HG03196 (cell line): ENCODE measurements around the gene SEPTIN14.
"Not testable (repeated sequence)": the region's sequence is repeated elsewhere in the genome, so short reads cannot be mapped to it uniquely, and the experiment has no call there.

ENCODE experiments used
- ATAC-seq: cut with Tn5 transposase; IDR thresholded peaks from one replicate; pipeline ENCODE4 v1.9.1; 2021; ENCODE audit not compliant: unreplicated experiment

The SEPTIN14 gene

GRCh38 chr7:55862652-55863051, at the start of gene SEPTIN14:
SEPTIN14 (minus strand) TSS chr7:55862752; CDS start chr7:55861996, 756 bp downstream.
- not testable (repeated sequence) for ATAC-seq

GRCh38 chr7:55903985-55904759, 41.6 kb upstream of the SEPTIN14 start:
- peak; percentile 71 for ATAC-seq

- ATAC-seq: not testable (repeated sequence)
These were observed 38.5 kb upstream of the SEPTIN14 start for GRCh38 chr7:55901059-55901458.

DNA sequence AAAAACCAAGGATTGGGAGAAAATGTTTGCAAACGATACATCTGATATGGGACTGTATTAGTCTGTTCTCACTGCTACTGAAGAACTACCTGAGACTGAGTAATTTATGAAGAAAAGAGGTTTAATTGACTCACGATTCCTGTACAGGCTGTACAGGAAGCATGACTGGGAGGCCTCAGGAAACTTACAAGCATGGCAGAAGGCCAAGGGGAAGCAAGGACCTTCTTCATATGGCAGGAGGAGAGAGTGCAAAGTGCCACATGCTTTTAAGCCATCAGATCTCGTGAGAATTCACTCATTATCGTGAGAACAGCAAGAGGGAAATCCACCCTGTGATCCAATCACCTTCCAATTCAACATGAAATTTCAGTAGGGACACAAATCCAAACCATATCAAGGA, 35.7 kb upstream of the SEPTIN14 start:
- ATAC-seq: no peak

- no peak for ATAC-seq
These were observed 32.5 kb upstream of the SEPTIN14 start for GRCh38 chr7:55895021-55895420.

DNA sequence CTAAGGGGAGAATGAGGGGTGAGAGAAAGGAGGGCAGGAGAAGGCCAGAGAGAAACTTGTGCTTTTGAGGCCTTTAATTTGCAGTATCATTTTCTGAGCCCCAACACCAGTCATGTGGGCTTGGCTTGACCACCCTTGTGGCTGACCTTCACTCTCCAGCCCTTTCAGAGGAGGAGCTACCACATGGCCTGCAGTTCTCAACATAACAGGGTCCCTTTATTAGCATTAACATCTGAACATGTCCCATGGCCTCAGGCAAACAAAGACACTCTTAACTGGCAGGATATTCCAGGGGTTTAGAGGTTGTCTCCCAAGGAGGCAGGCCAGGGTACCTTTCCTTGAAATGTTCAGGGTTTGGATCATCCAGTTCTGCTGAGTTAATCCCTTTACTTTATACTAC, 31.4 kb upstream of the SEPTIN14 start:
- no peak for ATAC-seq

- ATAC-seq: not testable (repeated sequence)
These were observed 25.8 kb upstream of the SEPTIN14 start for GRCh38 chr7:55888378-55888777.

GRCh38 chr7:55887821-55888247, 25.3 kb upstream of the SEPTIN14 start:
- ATAC-seq: no peak

- no peak for ATAC-seq
These were observed 21.8 kb upstream of the SEPTIN14 start for GRCh38 chr7:55884321-55884720.

DNA sequence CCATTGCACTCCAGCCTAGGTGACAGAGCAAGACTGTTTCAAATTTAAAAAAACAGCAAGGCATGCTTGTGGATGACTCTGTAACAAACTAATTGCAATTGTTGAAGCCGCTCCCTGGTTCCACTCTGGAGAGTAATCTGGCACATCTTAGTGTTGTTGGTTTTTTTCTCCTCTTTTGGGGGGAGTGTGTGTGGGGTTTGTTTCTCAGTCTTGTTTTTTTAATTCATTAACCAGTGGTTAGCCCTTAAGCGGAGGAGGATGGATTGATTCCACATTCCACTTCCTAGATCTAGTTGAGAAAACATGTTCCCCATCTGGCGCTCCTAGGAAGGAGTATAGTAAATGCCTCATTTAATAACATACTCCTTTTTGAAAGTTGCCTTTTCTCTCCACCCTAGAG, 16.1 kb upstream of the SEPTIN14 start:
- ATAC-seq: no peak

- ATAC-seq: no peak
These were observed 14.8 kb upstream of the SEPTIN14 start for GRCh38 chr7:55877308-55877707.

DNA sequence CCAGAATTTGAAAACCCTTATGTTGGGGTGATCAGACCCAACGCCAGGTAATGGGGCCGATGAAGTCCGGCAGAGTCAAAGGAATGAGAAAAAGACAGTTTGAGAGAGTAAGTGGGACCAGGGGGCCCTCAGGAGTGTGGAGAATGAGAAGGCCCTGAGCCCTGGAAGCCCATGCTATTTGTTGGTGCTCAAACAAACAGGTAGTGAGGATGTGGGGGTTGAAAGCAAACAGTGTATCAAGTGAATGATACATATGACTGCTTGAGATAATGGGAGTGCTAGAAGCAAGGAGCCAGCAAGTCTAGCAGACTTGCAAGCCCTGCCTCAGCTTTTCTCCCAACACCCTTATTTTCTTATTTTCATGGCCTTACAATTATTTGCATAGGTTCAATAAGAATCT, 11.2 kb upstream of the SEPTIN14 start:
- no peak for ATAC-seq

DNA sequence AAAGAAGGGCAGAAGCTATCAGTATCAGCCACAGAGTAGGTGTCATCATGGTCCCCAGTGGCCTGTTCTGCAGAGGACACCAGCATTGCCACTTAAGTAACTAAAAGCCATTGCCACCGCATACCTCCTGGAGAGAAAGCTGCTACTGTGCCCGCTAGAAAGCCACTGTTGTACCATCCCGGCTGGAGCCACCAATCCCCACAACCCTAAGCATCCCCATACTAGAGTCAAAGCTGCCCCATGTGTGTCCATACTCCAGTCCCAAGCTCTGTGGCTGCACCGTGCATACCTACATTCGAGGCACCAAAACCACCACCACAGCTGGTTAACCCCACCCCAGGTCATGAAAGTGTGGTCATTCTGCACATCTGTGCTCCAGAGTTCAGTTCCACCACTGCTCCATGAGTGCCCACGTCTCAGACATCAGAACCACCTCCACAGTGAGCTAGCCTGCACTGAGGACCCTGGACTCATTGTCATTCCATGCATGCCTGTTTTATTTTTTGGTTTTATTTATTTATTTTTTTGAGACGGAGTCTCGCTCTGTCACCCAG, 9.5 kb upstream of the SEPTIN14 start:
- no peak for ATAC-seq

DNA sequence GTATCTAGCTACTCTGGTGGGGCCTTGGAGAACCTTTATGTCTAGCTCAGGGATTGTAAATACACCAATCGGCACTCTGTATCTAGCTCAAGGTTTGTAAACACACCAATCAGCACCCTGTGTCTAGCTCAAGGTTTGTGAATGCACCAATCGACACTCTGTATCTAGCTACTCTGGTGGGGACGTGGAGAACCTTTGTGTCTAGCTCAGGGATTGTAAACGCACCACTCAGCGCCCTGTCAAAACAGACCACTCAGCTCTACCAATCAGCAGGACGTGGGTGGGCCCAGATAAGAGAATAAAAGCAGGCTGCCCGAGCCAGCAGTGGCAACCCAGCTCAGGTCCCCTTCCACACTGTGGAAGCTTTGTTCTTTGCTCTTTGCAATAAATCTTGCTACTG, 6.4 kb upstream of the SEPTIN14 start:
- ATAC-seq: not testable (repeated sequence)

GRCh38 chr7:55845164-55845563, 17.4 kb downstream of the SEPTIN14 start:
- ATAC-seq: not testable (repeated sequence)

DNA sequence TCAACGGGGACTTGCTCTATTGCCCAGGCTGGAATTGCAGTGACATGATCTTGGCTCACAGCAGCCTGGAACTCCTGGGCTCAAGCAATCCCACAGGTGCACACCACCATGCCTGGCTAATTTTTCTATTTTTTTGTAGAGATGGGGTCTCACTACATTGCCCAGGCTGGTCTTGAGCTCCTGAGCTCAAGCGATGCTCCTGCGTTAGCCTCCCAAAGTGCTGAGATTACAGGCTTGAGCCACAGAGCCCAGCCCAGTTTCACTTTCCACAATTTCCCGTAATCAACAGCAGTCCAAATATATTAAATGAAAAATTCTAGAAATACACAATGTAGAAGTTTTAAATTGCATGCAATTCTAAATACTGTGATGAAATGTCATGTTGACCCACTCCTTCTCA, 24.0 kb downstream of the SEPTIN14 start:
- ATAC-seq: no peak

- no peak for ATAC-seq
These were observed 35.0 kb downstream of the SEPTIN14 start for GRCh38 chr7:55827577-55827976.

- no peak for ATAC-seq
These were observed 43.9 kb downstream of the SEPTIN14 start for GRCh38 chr7:55818686-55819085.

GRCh38 chr7:55797260-55797659, 65.3 kb downstream of the SEPTIN14 start:
- ATAC-seq: not testable (repeated sequence)

DNA sequence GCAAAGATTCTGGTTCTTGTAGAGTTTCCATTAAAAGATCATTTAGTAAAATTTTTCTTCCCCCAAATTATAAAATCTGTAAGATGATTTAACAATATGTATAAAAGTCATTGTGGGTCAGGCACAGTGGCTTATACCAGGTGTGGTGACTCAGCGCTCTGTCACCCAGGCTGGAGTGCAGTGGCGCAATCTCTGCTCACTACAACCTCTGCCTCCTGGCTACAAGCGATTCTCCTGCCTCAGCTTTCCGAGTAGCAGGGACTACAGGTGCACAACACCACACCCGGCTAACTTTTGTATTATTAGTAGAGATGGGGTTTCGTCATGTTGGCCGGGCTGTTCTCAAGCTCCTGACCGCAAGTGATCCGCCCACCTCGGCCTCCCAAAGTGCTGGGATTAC, 68.0 kb downstream of the SEPTIN14 start:
- no peak for ATAC-seq

DNA sequence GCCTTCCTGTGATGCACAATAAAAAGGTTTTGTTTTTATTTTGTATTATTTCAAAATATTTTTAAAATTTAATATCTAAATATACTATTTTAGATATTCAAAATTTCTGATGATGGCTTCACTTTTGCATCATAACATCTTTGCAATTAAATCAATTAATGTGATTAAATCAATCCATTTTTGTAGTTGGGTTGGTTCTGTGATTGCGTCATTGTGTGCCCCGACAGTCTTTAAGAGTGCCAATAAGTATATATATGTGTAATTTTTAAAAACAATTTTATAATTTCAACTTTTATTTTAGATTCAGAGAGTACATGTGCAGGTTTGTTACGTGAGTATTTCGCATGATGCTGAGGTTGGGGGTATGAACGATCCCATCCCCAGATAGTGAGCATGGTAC, 70.5 kb downstream of the SEPTIN14 start:
- ATAC-seq: no peak

GRCh38 chr7:55787796-55788195, 74.8 kb downstream of the SEPTIN14 start:
- no peak for ATAC-seq

DNA sequence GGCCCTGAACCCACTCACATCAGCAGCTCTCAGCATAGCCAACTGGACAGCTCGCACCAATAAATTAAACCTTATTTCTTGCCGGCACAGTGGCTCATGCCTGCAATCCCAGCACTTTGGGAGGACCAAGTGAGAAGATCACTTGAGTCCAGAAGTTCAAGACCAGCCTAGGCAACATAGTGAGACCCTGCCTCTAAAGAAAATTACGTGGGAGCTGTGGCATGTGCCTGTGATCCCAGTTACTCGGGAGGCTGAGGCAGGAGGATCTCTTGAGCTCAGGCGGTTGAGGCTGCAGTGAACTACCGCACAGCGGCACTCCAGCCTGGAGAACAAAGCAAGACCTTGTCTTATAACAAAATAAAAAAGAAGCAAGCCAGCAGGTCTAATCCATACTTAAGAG, 75.7 kb downstream of the SEPTIN14 start:
- no peak for ATAC-seq
